HG03108 (cell line): ENCODE data around the gene SLIT3.

Experiments
- ATAC-seq: cut with Tn5 transposase; IDR thresholded peaks from one replicate; pipeline ENCODE4 v1.9.1; 2021; ENCODE audit warnings: moderate library complexity; ENCODE audit not compliant: unreplicated experiment

Gene SLIT3

DNA sequence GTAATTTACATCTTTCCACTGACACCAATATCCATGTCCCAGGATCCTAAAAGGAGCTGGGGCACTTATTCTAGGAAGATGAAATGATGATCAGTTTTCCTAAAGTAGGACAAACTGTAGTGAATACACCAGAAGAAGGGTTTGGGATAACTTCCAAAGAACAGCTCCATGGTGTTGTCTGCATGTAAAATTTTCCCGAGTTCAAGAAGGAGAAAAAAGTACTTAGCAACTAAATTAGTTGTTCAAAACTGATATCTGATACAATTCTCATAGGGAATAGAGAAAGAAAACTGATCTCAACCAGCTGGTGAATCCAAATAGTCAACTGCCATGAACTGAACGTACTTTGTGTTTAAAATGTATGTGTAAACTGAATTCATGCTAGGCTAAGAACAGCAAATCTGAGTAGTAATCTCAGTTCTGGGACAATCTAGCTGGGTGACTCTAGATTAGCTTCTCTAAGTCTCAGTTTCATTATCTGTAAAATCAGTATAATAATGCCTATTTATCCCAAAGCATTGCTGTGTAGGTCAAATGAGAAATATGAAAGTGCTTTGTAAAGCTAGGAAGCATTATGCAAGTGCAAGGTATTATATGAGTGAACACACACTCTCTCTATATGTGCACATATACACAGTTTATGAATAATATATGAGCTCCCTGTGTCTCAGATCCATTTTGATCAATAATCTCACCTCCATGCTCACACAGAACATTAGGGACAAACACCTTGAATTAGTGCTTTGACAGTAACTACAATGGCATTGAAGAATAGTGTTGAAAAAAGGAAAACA is 357.7 kb downstream of the SLIT3 start:
- no peak for ATAC-seq

DNA sequence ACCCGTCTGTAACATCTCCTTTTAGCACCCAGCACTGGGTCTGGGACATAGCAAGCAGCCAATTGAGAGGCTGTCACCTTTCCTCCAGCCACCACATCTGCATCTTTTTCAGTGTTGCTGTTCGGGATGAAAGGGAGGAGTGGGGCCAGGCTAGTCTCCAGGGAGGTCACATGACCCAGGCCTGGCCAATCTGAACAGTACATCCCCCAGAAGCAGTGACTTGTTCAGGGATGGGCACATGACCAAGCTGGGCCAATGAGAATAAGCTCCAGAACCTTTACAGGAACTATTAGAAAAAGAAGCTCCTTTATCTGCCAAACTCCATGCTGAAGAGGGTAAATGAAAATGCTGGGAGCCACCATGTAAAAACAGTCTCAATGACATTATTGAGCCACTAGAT is 359.0 kb downstream of the SLIT3 start:
- no peak for ATAC-seq

DNA sequence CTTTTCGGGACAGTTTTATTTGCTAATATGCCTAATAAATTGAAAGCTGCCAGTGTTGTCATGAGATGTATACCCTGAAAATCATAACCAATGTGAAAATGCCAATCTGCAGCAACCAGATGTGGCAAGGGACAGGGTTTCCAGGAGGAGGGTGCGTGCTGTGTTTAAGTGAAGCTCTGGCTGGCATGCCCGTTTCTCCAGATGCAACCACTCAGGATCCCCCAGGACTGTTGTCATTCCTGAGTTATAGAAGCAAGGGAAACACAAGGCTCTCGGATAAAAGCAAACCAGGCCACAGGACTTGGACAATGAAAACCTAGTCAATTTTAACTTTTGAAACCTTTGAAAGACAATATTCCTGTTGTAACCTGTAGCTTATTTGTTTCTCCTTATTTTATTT is 360.2 kb downstream of the SLIT3 start:
- no peak for ATAC-seq

DNA sequence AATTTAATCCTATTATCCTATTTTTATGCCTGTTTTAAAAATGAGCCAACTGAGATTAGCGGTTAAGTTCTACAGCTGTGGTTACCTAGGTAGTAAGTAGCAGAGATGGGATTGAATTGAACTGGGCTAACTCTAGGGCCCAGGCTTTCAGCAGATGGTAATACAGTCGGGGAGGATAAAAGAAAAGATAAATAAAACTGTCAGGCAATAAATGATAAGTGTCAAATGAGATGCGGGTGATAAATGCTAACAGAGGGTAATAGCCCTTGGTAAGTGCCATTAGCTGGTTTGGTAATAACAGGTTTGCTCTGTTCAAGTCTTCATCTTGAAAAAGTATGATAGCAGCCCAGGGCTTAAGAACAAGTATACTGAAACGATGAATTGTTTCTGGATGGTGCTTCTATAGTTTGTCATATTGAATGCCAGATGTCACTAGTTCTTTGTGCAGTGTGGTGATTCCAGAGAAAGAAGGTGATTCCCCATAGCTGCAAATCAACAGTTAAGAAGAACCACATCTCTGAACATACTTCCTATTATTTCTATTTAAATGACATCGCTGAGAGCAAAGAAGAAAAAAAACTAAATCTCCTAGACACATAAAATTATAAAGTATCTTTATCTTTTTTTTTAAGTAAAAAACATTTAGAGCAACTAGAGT is 360.9 kb downstream of the SLIT3 start:
- ATAC-seq = no peak

DNA sequence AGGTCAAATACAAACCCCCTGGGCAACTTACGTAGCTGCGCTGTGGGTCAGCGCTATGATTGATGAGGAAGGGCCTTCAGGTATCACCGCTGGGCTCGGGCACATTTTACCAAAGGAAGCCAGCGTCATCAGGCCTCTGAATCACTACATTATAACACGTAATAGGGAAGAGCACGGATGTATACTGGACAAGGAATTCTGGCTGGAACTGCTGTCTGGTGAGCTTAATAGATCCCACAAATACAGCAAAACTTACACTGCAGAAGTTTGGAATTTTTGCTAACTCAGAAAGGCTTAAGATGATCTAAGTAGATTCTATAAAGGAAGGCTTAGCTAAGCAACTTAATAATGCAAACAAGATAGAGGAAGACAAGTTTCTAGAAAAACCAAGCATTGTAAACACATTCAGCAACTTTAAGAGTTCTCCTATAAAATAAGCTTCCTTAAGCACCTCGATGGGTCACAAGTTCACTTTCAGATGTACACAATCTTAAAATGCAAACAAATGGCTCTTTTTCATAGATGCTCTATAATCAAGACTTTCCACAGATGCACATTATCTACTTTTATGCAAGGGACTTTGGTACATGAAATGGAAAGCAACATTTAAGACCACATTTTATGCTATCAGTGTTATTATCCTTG is 361.7 kb downstream of the SLIT3 start:
- ATAC-seq = no peak

DNA sequence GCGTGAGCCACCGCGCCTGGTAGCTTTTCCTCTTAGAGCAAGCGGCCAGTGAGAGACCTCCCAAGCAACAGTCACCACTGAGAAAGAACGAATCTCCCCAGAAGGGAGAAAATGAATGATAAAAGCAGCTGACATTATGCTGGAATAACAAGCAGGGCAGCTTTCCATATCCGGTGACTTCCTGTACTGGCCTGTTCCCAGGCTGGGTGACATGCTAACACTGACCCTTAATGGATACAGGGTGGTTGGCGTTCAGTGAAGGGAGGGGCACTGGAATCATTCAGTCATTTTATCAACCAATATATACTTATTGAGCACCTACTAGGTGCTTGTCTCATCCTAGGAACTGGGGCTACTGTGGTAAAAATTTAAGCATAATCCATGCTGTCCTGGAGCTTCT is 364.4 kb downstream of the SLIT3 start:
- ATAC-seq = no peak

DNA sequence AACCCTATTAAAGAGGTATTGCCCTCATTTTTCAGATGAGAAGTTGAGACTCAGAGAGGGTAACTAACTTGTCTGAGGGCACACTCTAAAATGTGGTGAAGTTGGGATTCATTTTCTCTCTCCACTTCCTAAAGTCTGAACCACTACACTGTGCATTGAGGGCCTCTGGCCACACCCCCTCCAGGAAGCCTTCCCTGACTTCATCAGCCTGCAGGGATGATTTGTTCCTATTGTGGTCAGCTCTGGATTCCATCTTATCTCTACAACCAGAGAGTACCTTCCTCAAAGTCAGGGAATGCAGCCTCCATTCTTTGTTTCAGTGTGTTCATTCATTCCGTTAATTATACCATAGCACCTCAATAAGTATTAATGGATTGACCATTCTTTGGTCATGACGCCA is 365.8 kb downstream of the SLIT3 start:
- no peak for ATAC-seq

DNA sequence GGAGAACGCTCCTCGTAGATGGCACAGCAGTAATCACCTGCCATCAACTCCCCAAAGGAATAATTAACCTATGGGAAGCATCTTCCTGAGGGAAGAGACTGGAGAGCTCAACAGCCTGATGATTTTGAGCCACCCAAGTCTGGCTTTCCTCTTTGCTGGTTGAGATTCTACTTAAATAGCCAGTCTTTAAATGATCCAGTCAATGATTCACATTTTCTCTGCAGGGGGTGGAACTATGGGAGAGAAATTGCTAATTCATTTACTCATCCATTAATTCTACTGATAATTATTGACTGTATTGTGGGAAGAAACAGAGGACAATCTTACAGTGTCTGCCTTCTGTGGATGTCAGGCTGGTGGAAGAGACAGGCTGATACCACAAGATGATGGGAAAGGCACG is 366.8 kb downstream of the SLIT3 start:
- ATAC-seq = no peak

DNA sequence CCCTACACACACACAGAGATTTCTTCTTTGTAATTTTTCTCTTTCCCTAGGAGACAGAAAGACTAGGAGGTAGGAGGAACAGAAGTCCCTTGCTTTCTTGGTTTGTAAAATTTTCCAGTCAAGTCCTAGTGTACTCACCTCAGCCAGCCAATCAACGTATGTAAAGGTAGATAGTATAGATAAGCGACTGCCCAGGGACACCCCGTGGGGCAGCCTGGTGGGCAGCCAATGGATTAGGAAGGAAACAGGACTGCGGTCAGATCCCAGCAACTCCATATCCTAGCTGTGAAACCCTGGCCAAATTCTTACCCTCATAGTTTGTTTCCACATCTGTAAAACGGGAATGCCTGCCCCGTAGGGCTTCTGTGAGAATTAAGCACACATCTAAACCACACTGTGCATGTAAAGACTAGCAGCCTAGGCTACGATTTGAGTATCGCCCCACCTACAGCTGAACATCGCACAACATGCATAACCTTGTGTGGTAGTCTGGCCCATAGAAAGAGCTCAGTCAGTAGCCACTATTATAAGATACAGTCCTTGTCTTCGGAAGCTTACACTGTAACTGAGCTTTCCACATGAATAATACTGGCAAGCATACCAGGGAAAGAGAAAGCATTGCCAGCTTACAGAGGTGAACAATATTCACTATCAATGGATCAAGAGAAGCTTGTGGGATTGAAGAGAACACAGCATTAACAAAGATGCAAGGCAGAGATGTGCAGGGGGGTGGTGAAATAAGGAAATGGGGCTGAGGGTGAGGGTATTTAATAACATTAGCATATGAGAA is 368.3 kb downstream of the SLIT3 start:
- no peak for ATAC-seq

DNA sequence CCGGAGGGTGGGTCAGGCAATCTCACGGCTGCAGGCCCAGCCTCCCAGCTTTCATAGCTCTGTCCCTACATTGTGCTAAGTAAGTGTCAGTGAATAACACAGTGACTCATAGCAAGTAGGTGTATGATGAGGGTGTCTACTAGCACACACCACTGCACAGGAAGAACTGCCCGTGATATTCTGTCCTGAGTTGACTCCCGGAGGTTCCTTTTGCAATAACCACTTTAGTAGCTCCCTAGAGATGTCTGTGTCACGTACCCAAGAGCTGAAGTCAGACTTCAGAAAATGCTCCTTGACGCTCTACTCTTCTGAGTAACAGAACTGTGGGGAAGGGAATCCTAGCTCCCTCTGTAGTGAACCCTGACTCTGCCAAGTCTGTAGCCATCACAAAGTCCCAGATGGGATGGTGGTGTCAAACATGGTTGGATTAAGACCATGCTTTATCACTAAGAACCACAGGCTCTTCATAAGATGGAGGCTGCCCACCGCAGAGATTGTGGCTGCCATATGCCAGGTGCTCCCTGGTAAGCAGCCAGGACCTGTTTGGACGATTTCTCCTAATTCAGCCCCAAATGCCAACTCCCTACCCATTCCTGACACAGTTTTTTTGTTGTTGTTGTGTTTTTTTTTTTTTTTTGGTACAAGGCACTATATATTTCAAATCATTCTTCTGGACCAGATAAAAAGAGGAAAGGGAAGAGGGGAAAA is 369.1 kb downstream of the SLIT3 start:
- no peak for ATAC-seq

DNA sequence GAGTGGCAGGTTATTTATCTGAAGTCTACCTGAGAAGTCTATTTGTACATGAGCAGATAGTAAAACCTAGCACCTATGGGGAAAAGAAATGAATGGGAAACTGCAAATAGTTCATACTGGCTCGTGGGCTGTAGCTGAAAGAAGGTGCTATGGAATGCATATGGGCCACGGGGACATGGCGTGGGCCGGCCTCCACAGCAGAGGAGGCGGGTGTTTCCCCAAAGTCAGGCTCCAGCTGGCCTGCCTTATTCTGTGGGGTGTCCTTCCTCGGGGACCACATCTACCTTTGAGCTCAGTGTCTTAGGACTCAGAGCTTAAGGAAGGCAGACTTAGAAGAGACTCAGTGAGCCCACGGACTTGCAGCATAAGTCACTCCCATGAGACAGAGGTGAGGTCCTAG is 371.3 kb downstream of the SLIT3 start:
- ATAC-seq = no peak

DNA sequence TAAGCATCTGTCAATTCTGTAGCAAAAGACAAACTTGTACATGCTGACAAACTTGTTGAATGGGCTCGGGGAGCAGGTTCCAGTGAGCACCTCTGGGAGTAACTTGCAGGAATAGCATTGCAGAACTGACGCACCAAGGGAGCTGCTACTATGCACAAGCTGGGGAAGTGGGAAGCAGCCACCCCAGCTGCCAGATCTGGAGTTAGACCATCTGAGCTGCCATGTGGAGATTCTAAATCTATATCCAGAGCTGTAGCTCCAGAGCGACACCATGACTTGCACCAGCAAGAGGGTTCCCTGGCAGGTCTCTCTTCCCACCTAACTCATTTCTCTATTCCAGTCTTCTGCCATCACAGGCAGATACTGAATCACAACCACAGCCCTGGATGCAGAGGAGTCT is 375.8 kb downstream of the SLIT3 start:
- no peak for ATAC-seq

DNA sequence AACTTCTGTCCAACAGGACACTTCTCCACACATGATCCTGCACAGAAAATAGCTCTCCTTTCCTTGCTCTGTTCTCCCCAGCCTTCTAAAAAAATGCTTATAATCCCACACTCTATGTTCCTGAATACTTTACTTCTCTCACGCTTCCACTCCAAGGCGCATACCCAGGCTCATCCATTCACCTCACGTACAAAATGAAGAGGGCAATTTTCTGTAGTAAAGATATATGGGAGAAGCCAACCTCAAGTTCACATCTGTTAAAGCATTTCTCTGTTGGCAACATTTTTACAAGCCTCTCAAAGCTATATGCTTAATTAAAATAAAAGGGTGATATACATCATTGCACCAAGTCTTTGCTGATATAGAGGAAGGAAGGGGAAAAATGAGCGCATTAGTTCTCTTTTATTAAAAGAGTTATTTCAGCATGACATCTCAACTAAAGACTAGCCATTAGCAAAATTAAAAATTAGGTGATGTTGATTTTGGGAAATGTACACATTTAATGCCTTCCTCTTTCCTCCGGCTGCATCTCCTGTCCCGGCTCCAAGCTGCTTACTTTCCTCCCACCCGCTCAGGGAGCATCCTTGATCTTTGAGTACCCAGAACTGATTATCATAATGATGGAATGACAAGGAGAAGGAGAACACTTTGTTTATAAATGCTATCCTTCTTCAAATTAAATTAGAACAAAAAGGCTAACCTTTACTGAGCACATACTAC is 379.6 kb downstream of the SLIT3 start:
- no peak for ATAC-seq

DNA sequence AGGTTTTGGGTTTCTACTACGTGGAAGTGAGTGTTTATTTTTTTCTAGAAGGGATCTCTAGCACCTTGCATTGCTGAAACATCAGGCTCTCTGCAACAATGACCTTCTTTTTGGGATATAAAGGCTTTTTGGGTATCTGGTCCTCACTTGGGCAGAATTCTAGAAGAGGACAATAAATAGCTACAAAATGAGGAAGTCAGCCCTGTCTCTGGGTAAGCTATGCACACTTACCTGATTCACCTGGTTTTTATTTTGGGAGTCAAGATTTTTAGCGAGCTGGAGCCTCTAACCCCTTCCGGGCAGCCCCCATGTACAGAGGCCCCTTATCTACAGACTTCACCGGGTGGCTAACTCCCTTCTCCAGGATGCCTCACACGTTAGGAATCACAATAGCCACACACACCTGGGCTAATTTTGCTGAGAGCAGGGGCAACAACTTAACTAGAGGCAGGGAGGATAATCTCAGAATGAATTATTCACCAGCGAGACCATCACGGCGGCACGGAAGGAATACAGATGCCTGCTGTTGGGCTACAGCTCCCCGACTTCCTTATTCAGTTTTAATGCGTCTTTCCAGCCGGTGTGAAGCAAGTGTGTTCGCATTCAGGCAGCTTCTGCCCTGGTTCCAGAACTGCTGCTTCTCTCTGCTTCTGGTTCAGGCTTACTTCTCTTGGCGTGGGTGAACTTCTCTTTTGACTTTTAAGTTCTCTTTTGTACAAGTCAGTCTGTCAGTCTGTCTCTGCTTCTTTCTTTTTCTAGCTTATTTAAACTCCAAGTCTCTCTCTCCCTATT is 380.7 kb downstream of the SLIT3 start:
- no peak for ATAC-seq

DNA sequence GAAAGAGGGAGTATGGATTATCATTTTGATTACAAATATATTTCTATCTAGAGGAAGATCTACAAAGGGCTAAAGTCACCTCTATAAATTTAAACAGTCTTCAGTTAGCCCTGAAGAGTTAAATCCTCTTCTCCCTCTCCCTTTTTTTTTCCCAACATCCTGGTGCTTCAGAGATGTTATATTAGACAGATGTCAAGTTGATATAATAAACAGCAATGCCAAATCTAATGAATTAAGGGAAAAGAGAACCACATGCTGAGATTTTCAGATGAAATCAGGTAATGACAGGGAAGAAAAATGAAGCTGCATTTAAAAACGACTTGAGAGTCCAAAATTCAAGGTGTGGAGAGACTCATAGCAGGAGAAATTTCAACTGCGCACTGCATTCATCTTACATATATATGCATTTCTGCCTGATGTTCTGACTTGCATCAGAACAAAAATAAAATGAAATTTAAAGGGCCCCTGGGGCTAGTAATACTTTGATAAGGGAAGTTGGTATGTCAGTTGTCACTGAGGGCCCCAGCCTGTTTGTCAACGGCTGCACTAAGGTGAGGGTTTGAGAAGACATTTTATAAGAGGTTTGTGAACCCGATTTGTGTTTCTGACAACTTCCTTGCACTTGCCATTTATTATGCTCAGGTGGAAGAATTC is 382.9 kb downstream of the SLIT3 start:
- no peak for ATAC-seq

DNA sequence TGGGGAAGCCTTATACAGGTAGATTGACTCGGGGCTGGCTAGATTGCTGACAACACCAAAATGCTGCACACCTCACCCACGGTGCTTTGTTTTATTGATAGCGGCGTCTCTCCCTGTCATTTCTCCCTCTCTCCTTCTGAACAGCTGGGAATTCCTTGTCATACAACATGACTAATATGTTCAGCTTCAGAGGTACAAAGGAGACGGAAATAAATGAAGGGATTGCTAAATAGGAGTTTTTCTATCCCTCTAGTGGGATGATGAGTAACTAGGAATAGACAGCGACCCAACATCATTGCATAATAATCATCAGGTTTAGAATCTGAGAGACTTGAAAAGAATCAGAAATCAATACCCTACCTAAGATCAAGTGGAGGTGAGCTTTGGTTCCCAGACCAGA is 384.1 kb downstream of the SLIT3 start:
- no peak for ATAC-seq

DNA sequence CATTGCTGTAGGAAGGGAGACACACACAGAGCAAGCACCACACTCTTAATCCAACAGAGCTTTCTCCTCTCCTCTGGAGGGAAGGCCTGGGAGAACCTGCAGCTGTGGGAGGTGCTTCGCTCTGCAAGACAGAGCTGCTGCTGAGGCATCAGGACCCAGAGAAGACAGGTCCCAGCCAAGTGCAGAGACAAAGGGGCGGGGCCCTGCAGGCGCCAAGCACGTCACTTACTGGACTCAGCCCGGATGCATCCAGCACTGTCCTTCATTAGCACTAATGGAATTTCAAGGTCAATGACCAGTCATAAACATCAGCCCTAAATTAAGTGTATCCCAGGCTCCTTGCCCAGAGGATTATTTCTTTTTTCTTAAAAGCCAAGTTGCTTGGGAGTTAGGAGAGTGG is 384.7 kb downstream of the SLIT3 start:
- ATAC-seq = no peak

DNA sequence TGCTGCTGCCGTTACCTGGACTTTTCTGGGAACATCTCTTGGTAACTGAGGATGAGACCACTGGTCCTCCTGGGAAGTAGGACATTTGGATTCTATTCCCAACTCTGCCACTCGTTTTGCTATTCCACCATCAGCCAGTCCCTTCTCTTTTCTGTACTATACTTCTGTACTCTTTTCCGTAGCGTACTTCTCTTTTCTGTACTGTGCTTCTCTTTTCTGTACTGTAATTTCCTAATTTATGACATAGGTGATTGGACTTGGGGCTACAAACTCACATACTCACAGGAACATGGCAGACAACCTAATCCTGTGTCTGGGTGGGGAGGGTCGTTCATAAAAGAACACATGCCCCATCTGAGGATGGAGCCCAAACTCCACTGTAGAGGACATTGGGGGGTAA is 386.4 kb downstream of the SLIT3 start:
- ATAC-seq = no peak

DNA sequence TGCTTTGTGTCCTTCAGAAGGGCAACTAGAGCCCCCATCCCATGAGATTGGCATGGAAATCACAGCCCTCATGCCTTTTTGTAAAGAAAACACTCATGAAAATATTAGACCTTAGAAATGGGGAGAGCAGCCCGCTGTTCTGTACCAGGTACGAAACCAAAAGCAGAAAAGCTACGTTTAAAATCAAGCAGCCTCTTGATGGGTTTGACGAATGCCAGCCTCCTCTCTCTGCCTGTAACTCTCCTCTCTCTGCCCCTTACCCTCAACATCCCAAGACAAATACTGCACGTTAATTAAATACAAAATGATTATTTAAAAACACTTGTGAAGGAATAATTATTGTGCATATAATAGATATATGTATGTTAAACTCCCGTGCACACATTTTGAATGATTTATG is 390.1 kb downstream of the SLIT3 start:
- ATAC-seq = no peak
